ENCODE measurements around the gene ZNF548.

DNA sequence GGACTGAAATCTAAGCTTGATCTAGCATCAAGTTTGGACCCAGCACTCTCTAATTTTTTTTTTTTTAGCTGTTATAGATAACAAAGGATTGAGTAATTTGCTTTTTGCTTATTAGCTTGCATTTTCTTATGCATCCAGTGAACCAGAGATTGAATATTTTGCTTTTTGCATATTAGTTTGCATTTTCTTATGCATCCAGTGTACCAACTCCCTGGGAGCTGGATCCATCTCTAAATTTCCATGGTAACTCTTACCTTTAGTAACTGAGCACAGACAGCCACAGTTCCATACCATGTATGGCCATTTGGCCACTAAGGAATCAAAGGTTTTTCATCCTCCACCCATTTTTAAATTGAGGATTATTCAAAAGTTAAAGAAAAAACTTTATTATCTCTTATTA lies 8.7 kb upstream of the ZNF548 start:
- TF ChIP-seq, protein P1, sequence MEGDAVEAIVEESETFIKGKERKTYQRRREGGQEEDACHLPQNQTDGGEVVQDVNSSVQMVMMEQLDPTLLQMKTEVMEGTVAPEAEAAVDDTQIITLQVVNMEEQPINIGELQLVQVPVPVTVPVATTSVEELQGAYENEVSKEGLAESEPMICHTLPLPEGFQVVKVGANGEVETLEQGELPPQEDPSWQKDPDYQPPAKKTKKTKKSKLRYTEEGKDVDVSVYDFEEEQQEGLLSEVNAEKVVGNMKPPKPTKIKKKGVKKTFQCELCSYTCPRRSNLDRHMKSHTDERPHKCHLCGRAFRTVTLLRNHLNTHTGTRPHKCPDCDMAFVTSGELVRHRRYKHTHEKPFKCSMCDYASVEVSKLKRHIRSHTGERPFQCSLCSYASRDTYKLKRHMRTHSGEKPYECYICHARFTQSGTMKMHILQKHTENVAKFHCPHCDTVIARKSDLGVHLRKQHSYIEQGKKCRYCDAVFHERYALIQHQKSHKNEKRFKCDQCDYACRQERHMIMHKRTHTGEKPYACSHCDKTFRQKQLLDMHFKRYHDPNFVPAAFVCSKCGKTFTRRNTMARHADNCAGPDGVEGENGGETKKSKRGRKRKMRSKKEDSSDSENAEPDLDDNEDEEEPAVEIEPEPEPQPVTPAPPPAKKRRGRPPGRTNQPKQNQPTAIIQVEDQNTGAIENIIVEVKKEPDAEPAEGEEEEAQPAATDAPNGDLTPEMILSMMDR (optimal IDR thresholded peaks at IDR 0.05 in 1 of 3, IDR thresholded peaks at IDR 0.05 in 1 of 3, conservative IDR thresholded peaks at IDR 0.05 in 1 of 3; ENCODE audit: extremely low read depth in 1 of 3, insufficient read depth in 2 of 3, low read length in 3 of 3): no peak
- no peak for TF ChIP-seq EZH2 (IDR thresholded peaks at IDR 0.05; ENCODE audit: low read length)
